Chondrocyte (in vitro differentiated cells): ENCODE results near the gene ACP2. TPM values are rescaled to one million over a fixed set of nuclear protein-coding genes. Genes with fewer than 3 reads are reported as not detected.

Source experiments
- DNase-seq: peaks from one replicate; pipeline ENCODE4 v3.0.0; 2021; ENCODE audit warnings: mixed read lengths, low spot score
- H3K27ac Mint-ChIP-seq: one replicate; pipeline ENCODE4 v1.8.0; 2021; ENCODE audit warnings: mild to moderate bottlenecking, moderate library complexity, mixed read lengths; ENCODE audit not compliant: unreplicated experiment
- H3K27me3 Mint-ChIP-seq: 2 replicates; pipeline ENCODE4 v1.8.0; 2021; ENCODE audit warnings: low read depth, mixed read lengths
- H3K36me3 Mint-ChIP-seq: 2 replicates; pipeline ENCODE4 v1.8.0; 2021; ENCODE audit warnings: low read depth, mixed read lengths
- H3K4me1 Mint-ChIP-seq: 2 replicates; pipeline ENCODE4 v1.8.0; 2021; ENCODE audit warnings: low read depth, mild to moderate bottlenecking, mixed read lengths
- H3K4me3 Mint-ChIP-seq: one replicate; pipeline ENCODE4 v1.8.0; 2021; ENCODE audit warnings: mild to moderate bottlenecking, moderate library complexity, mixed read lengths; ENCODE audit not compliant: unreplicated experiment
- H3K9me3 Mint-ChIP-seq: 2 replicates; pipeline ENCODE4 v1.8.0; 2021; ENCODE audit warnings: low read depth, mixed read lengths
- CTCF ChIP-seq: fragments of 200-600 bp; sonication (generic); IDR thresholded peaks from 2 replicates; pipeline ENCODE4 v1.5.0; 2021; ENCODE audit warnings: antibody characterized with exemption, mild to moderate bottlenecking, moderate library complexity
- total RNA-seq: library from RNA; stranded (reverse); gene quantifications from 3 replicates; pipeline ENCODE4 v1.2.1, GENCODE V29; 2021

The ACP2 gene
- total RNA-seq, 1 donor from 2014 or later, result 35.3 TPM

DNA sequence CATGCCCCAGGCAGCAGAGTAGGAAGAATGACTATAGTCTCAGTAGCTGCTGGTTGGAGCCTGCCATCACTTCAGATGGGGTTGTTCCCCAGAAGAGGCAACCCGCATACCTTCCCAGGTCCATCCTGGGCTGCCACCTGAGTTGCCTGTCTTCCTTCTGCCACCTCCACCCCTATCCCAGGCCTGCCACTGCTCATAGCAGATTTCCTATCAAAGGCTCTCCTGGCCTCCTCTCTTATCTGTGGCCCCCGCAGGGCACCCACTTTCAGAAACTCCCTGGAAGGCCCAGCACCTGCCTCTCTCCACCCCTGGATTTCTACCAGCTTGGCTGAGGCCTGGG, 8.5 kb upstream of the ACP2 start:
- no peak for TF ChIP-seq CTCF
- Mint-ChIP-seq H3K36me3 (no peaks in the 10 kb centered on the region), H3K27ac (no peak overlapping the region), H3K4me1 (peaks cover 31% of the 10 kb centered on the region), H3K9me3 (no peaks in the 10 kb centered on the region), H3K4me3 (peak overlapping the region; percentile 53), H3K27me3 (no peaks in the 10 kb centered on the region)
- peak; percentile 55 for DNase-seq

DNA sequence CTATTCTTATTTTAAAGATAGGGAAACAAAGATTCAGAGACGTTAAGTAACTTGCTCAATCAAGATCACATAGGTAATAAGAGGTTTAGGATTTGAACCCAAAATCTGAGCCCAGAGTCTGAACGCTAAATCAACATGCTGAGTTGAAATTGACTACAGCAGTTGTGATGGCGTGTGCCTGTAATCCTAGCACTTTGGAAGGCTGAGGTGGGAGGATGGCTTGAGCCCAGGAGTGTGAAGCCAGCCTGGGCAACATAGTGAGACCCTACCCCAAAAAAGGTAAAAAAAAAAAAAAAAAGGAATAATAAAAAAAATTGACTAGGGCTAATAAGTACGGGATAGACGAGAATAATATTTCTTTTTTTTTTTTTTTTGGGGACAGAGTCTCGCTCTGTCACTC, 7.8 kb upstream of the ACP2 start:
- peaks cover 31% of the 10 kb centered on the region for H3K4me1 Mint-ChIP-seq
- no peak for TF ChIP-seq CTCF
- no peak for DNase-seq
- H3K27ac Mint-ChIP-seq, result no peak overlapping the region
- no peak overlapping the region for H3K4me3 Mint-ChIP-seq
- no peaks in the 10 kb centered on the region for H3K36me3 Mint-ChIP-seq
- H3K9me3 Mint-ChIP-seq, result no peaks in the 10 kb centered on the region
- no peaks in the 10 kb centered on the region for H3K27me3 Mint-ChIP-seq

- peak; percentile 42 for DNase-seq
- TF ChIP-seq CTCF, result no peak
- H3K4me1 Mint-ChIP-seq, result peaks cover 32% of the 10 kb centered on the region
- no peaks in the 10 kb centered on the region for H3K27me3 Mint-ChIP-seq
- peak overlapping the region; percentile 78 for H3K27ac Mint-ChIP-seq
- no peaks in the 10 kb centered on the region for H3K9me3 Mint-ChIP-seq
- no peaks in the 10 kb centered on the region for H3K36me3 Mint-ChIP-seq
- H3K4me3 Mint-ChIP-seq, result no peak overlapping the region
Measured at GRCh38 chr11:47254386-47254785, 5.8 kb upstream of the ACP2 start.

- no peak for TF ChIP-seq CTCF
- Mint-ChIP-seq H3K27me3 (no peaks in the 10 kb centered on the region), H3K36me3 (no peaks in the 10 kb centered on the region), H3K27ac (no peak overlapping the region), H3K4me1 (peaks cover 32% of the 10 kb centered on the region), H3K4me3 (no peak overlapping the region), H3K9me3 (no peaks in the 10 kb centered on the region)
- peak; percentile 43 for DNase-seq
Measured at GRCh38 chr11:47253660-47254059, 5.0 kb upstream of the ACP2 start.

DNA sequence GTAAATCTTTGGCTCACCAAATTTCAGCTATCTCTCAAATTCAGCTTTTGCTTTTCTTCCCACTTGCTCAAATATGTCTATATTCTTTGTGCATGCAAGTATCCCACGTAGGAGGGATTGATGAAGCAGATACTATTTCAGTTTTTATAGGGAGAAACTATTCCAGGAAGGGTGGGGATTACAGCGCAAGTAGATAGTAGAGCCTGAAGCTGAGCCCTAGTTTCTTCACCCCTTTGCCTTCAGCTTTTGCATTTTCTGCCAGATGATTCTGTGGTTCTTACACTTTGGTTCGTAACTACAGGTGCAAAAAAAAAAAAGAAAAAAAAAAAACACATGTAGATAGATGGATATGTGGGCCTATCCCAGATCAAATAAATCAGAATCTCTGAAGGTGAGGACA, 3.1 kb upstream of the ACP2 start:
- Mint-ChIP-seq H3K9me3 (no peaks in the 10 kb centered on the region), H3K4me1 (peaks cover 34% of the 10 kb centered on the region), H3K36me3 (no peaks in the 10 kb centered on the region), H3K27me3 (no peaks in the 10 kb centered on the region), H3K4me3 (no peak overlapping the region), H3K27ac (no peak overlapping the region)
- no peak for DNase-seq
- TF ChIP-seq CTCF, result no peak
